Upper lobe of right lung (tissue), 1 donor: ENCODE data around the gene ADAMTSL3. TPM values are rescaled to one million over a fixed set of nuclear protein-coding genes. Genes with fewer than 3 reads are reported as not detected.

Experiments used
- ATAC-seq: fragments of 200-7000 bp; cut with Tn5 transposase; one replicate; pipeline ENCODE4 v1.9.1; 2020; ENCODE audit warnings: mild to moderate bottlenecking, moderate library complexity
- DNase-seq: peaks from one replicate; pipeline ENCODE4 v3.0.0-alpha.2; 2020
- H3K27ac ChIP-seq: fragments of 200-600 bp; one replicate; pipeline ENCODE4 v1.8.0; 2022
- H3K27me3 ChIP-seq: fragments of 200-600 bp; one replicate; pipeline ENCODE4 v1.8.0; 2022; ENCODE audit warnings: mild to moderate bottlenecking
- H3K36me3 ChIP-seq: fragments of 200-600 bp; one replicate; pipeline ENCODE4 v1.8.0; 2022
- H3K4me1 ChIP-seq: fragments of 200-600 bp; one replicate; pipeline ENCODE4 v1.8.0; 2022
- H3K4me3 ChIP-seq: fragments of 200-600 bp; one replicate; pipeline ENCODE4 v1.8.0; 2022; ENCODE audit warnings: mild to moderate bottlenecking
- H3K9me3 ChIP-seq: fragments of 200-600 bp; one replicate; pipeline ENCODE4 v1.8.0; 2022
- intact Hi-C: fragments of 100-400 bp; cut with DNase I; formaldehyde crosslinking; loops from one replicate; pipeline ENCODE4 v1.11.0; 2022
- total RNA-seq: library from RNA; stranded (reverse); fragmentation: NEBNext Ultra II Directional; extraction: Animal tissue kit (Norgen Biotek cat#: 25700); gene quantifications from one replicate; pipeline ENCODE4 v1.2.1, GENCODE V29; 2021
- TF ChIP-seq, protein P1 (sequence below): fragments of 200-600 bp; IDR thresholded peaks from one replicate; pipeline ENCODE4 v1.8.0; 2022; ENCODE audit warnings: antibody characterized with exemption
- donor health status: DM: no; HTN: yes; CAD: no; lungs with severe emphysema.

ADAMTSL3 gene
- total RNA-seq, 1 donor from 2014 or later = 26.2 TPM

DNA sequence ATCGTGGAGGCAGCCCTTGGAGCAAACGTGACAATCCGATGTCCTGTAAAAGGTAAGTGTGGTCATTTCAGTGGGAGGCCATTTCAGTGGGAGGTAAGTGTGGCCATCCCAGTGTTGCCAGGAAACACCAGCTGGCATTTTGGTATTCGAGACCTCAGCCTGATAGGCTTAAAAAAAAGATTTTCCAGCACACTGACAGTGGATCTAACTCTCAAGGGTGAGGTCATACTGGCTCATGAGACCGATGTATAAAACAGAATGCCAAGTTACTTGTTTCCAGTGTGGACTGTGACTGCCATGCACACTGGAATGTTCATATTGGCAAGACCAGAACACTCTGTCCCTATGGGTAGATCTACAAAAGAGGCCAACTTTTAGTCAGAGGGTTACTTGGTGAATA is 337.2 kb downstream of the ADAMTSL3 start:
- no peaks in the 10 kb centered on the region for H3K27me3 ChIP-seq
- intact Hi-C loops = no loop called here
- DNase-seq = no peak
- no peak for ATAC-seq
- no peaks in the 10 kb centered on the region for H3K4me1 ChIP-seq
- H3K4me3 ChIP-seq = no peak overlapping the region
- no peak overlapping the region for H3K27ac ChIP-seq
- H3K9me3 ChIP-seq = no peaks in the 10 kb centered on the region
- TF ChIP-seq, protein P1, sequence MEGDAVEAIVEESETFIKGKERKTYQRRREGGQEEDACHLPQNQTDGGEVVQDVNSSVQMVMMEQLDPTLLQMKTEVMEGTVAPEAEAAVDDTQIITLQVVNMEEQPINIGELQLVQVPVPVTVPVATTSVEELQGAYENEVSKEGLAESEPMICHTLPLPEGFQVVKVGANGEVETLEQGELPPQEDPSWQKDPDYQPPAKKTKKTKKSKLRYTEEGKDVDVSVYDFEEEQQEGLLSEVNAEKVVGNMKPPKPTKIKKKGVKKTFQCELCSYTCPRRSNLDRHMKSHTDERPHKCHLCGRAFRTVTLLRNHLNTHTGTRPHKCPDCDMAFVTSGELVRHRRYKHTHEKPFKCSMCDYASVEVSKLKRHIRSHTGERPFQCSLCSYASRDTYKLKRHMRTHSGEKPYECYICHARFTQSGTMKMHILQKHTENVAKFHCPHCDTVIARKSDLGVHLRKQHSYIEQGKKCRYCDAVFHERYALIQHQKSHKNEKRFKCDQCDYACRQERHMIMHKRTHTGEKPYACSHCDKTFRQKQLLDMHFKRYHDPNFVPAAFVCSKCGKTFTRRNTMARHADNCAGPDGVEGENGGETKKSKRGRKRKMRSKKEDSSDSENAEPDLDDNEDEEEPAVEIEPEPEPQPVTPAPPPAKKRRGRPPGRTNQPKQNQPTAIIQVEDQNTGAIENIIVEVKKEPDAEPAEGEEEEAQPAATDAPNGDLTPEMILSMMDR = no peak
- H3K36me3 ChIP-seq = no peaks in the 10 kb centered on the region

DNA sequence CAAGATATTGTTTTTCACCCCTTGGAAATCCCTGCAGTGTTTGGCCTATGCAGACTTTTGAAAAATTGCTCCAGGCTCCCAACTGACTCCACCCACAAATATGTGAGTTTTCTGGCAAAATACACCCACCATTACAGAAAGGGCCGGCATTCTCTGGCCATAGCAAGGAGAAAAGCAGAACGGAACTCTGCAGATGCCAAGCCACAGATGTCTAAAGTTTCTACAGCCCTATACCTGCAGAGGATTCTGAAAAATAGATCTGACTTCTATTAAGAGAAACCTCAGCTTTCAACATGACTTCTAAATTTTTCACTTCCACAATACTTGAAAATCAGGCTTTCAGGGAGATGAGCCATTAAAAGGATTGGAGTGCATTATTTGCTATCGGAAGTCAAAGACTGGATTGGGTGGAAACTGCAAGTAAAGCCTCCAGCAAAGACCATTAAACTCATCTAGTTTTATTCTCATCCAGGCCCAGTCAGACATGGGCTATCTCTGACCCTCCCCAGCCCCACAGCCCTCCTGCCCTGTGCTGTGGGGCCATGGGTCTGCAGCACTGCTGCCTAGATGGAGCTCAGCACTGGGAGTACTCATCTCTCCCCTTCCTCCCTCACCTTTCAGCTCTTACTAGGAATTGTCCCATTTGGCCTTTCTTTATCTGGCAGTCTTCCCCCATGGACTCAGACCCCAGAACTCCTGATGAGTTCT is 338.6 kb downstream of the ADAMTSL3 start:
- intact Hi-C loops = no loop called here
- Histone ChIP-seq H3K27ac (no peak overlapping the region), H3K27me3 (no peaks in the 10 kb centered on the region), H3K4me1 (no peaks in the 10 kb centered on the region), H3K36me3 (no peaks in the 10 kb centered on the region), H3K4me3 (no peak overlapping the region), H3K9me3 (no peaks in the 10 kb centered on the region)
- DNase-seq = no peak
- TF ChIP-seq, protein P1 = no peak
- ATAC-seq = no peak

DNA sequence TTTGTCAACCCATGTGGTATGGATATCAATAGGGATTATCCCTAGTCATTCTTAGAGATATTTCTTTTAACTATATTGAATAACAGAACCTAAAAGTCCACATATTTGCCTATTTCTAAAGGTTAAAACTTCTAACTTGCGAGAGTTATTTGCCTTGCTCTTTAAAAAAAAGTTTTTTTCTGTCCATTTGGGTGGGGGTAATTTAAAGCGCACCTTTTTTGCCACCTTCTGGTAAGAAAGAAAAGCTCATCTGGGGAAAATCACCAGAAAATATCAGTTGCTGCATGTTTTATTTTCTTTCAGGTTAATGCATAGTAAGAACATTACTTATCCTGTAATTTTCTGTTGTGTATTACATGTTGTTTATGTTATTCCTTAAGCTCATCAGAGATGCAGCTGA is 339.7 kb downstream of the ADAMTSL3 start:
- Histone ChIP-seq H3K27ac (no peak overlapping the region), H3K4me1 (no peaks in the 10 kb centered on the region), H3K9me3 (no peaks in the 10 kb centered on the region), H3K27me3 (no peaks in the 10 kb centered on the region), H3K4me3 (no peak overlapping the region), H3K36me3 (no peaks in the 10 kb centered on the region)
- ATAC-seq (no peak), DNase-seq (no peak)
- TF ChIP-seq, protein P1 = no peak
- intact Hi-C loops = no loop called here

GRCh38 chr15:83998486-83998885 is 344.6 kb downstream of the ADAMTSL3 start:
- Histone ChIP-seq H3K27me3 (no peaks in the 10 kb centered on the region), H3K36me3 (no peaks in the 10 kb centered on the region), H3K4me3 (no peak overlapping the region), H3K9me3 (no peaks in the 10 kb centered on the region), H3K4me1 (no peaks in the 10 kb centered on the region), H3K27ac (no peak overlapping the region)
- ATAC-seq (no peak), DNase-seq (no peak)
- TF ChIP-seq, protein P1 = no peak
- intact Hi-C loops = no loop called here

DNA sequence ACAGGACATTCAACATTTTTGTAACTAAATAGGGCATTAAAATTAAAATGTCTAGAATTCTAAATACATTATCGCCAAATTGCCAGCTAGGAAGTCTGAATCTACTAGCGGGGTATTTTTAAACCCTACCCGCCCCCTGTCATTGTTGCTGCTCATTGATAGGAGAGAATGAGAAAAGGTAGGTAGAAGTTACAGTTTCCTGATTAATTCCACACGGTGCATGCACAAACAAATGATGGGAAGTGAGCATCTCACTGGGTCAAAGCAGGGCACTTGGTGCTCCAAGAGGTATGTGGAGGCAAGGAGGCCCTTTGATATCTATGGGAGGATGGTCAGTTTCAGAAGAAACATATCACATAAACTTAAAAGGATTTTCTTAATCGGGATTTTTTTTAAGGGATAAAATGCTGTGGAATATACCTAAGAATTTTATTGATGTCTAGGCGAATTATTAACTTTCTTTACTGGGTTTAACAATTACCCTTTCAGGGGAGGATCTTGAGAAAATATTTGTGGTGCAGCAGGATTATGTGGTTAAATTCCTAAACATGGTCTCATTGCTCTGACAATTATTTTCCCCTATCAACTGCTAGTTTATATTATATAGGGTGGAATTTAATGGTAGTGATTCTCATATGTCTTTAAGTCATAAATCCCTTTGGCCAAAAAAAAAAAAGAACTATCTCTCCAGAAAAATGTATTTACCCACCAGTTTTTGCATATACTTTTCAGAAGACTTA is 345.6 kb downstream of the ADAMTSL3 start:
- no peak overlapping the region for H3K27ac ChIP-seq
- no peaks in the 10 kb centered on the region for H3K4me1 ChIP-seq
- DNase-seq (no peak), ATAC-seq (no peak)
- H3K27me3 ChIP-seq = no peaks in the 10 kb centered on the region
- no peaks in the 10 kb centered on the region for H3K36me3 ChIP-seq
- intact Hi-C loops = no loop called here
- no peaks in the 10 kb centered on the region for H3K9me3 ChIP-seq
- TF ChIP-seq, protein P1 = no peak
- H3K4me3 ChIP-seq = no peak overlapping the region
